Activated T-helper 17 cell treated with anti-CD3 and anti-CD28 coated beads, Interleukin-2, amount 50 U/mL, for 72 hours (primary cell): Measurements from ENCODE around the gene KIF18A. TPM values are rescaled to one million over a fixed set of nuclear protein-coding genes. Genes with fewer than 3 reads are reported as not detected.

Experiments
- ATAC-seq: fragments of 150-1000 bp; cut with Tn5 transposase; replicated peaks from 2 replicates; pipeline ENCODE4 v1.10.0; 2021; ENCODE audit warnings: mild to moderate bottlenecking, moderate library complexity
- H3K27ac Mint-ChIP-seq: one replicate; pipeline ENCODE4 v1.8.0; 2022; ENCODE audit warnings: mixed read lengths
- H3K27me3 Mint-ChIP-seq: one replicate; pipeline ENCODE4 v1.8.0; 2022; ENCODE audit warnings: mixed read lengths
- H3K36me3 Mint-ChIP-seq: one replicate; pipeline ENCODE4 v1.8.0; 2022; ENCODE audit warnings: low read depth, mild to moderate bottlenecking, mixed read lengths
- H3K4me1 Mint-ChIP-seq: one replicate; pipeline ENCODE4 v1.8.0; 2022; ENCODE audit warnings: mixed read lengths
- H3K4me3 Mint-ChIP-seq: one replicate; pipeline ENCODE4 v1.8.0; 2022; ENCODE audit warnings: mild to moderate bottlenecking, mixed read lengths
- H3K9me3 Mint-ChIP-seq: one replicate; pipeline ENCODE4 v1.8.0; 2022; ENCODE audit warnings: mixed read lengths
- total RNA-seq, 2 donors: library from RNA; stranded (reverse); gene quantifications; one replicate each; pipeline ENCODE4 v1.2.3, GENCODE V29; 2022

Gene KIF18A
- total RNA-seq, 2 donors from 2014 or later: 30.3 to 38.1 TPM

- H3K4me1 Mint-ChIP-seq: no peaks in the 10 kb centered on the region
- ATAC-seq: no peak
- no peak overlapping the region for H3K4me3 Mint-ChIP-seq
- H3K9me3 Mint-ChIP-seq: no peaks in the 10 kb centered on the region
- H3K27me3 Mint-ChIP-seq: no peaks in the 10 kb centered on the region
- no peak overlapping the region for H3K27ac Mint-ChIP-seq
- no peaks in the 10 kb centered on the region for H3K36me3 Mint-ChIP-seq
Observed at GRCh38 chr11:28040384-28040783, 67.6 kb downstream of the KIF18A start.

GRCh38 chr11:28038775-28039174, 69.2 kb downstream of the KIF18A start:
- Mint-ChIP-seq H3K9me3 (no peaks in the 10 kb centered on the region), H3K4me3 (no peak overlapping the region), H3K4me1 (no peaks in the 10 kb centered on the region), H3K36me3 (no peaks in the 10 kb centered on the region), H3K27ac (no peak overlapping the region), H3K27me3 (no peaks in the 10 kb centered on the region)
- no peak for ATAC-seq

GRCh38 chr11:28026634-28027290, 81.2 kb downstream of the KIF18A start:
- no peak for ATAC-seq
- Mint-ChIP-seq H3K4me1 (no peaks in the 10 kb centered on the region), H3K9me3 (no peaks in the 10 kb centered on the region), H3K4me3 (no peak overlapping the region), H3K27ac (no peak overlapping the region), H3K27me3 (no peaks in the 10 kb centered on the region), H3K36me3 (peaks cover 8% of the 10 kb centered on the region)

GRCh38 chr11:28017816-28018215, 90.1 kb downstream of the KIF18A start:
- H3K36me3 Mint-ChIP-seq: no peaks in the 10 kb centered on the region
- no peaks in the 10 kb centered on the region for H3K4me1 Mint-ChIP-seq
- H3K27ac Mint-ChIP-seq: no peak overlapping the region
- H3K9me3 Mint-ChIP-seq: no peaks in the 10 kb centered on the region
- no peak overlapping the region for H3K4me3 Mint-ChIP-seq
- H3K27me3 Mint-ChIP-seq: no peaks in the 10 kb centered on the region
- ATAC-seq: no peak

- H3K27me3 Mint-ChIP-seq: no peaks in the 10 kb centered on the region
- H3K27ac Mint-ChIP-seq: no peak overlapping the region
- no peak for ATAC-seq
- no peaks in the 10 kb centered on the region for H3K4me1 Mint-ChIP-seq
- H3K9me3 Mint-ChIP-seq: peaks cover 5% of the 10 kb centered on the region
- no peaks in the 10 kb centered on the region for H3K36me3 Mint-ChIP-seq
- no peak overlapping the region for H3K4me3 Mint-ChIP-seq
Observed at GRCh38 chr11:28011813-28012212, 96.1 kb downstream of the KIF18A start.

- Mint-ChIP-seq H3K9me3 (peaks cover 5% of the 10 kb centered on the region), H3K4me1 (no peaks in the 10 kb centered on the region), H3K27ac (no peak overlapping the region), H3K27me3 (no peaks in the 10 kb centered on the region), H3K36me3 (no peaks in the 10 kb centered on the region), H3K4me3 (no peak overlapping the region)
- no peak for ATAC-seq
Observed at GRCh38 chr11:28009996-28010395, 98.0 kb downstream of the KIF18A start.

GRCh38 chr11:28009388-28009787, 98.6 kb downstream of the KIF18A start:
- Mint-ChIP-seq H3K27me3 (no peaks in the 10 kb centered on the region), H3K4me3 (no peak overlapping the region), H3K9me3 (peaks cover 5% of the 10 kb centered on the region), H3K4me1 (no peaks in the 10 kb centered on the region), H3K36me3 (no peaks in the 10 kb centered on the region), H3K27ac (no peak overlapping the region)
- no peak for ATAC-seq

- Mint-ChIP-seq H3K27me3 (no peaks in the 10 kb centered on the region), H3K27ac (no peak overlapping the region), H3K4me3 (no peak overlapping the region), H3K36me3 (no peaks in the 10 kb centered on the region), H3K4me1 (no peaks in the 10 kb centered on the region), H3K9me3 (peaks cover 14% of the 10 kb centered on the region)
- ATAC-seq: no peak
Observed at GRCh38 chr11:28003615-28004014, 104.3 kb downstream of the KIF18A start.

- Mint-ChIP-seq H3K9me3 (peaks cover 10% of the 10 kb centered on the region), H3K36me3 (no peaks in the 10 kb centered on the region), H3K4me1 (no peaks in the 10 kb centered on the region), H3K27me3 (no peaks in the 10 kb centered on the region), H3K4me3 (no peak overlapping the region), H3K27ac (no peak overlapping the region)
- ATAC-seq: no peak
Observed at GRCh38 chr11:27998552-27998951, 109.4 kb downstream of the KIF18A start.

GRCh38 chr11:27997344-27997743, 110.6 kb downstream of the KIF18A start:
- no peak overlapping the region for H3K27ac Mint-ChIP-seq
- no peak for ATAC-seq
- no peaks in the 10 kb centered on the region for H3K4me1 Mint-ChIP-seq
- no peaks in the 10 kb centered on the region for H3K36me3 Mint-ChIP-seq
- no peak overlapping the region for H3K4me3 Mint-ChIP-seq
- no peaks in the 10 kb centered on the region for H3K27me3 Mint-ChIP-seq
- peaks cover 10% of the 10 kb centered on the region for H3K9me3 Mint-ChIP-seq

GRCh38 chr11:27996066-27996465, 111.9 kb downstream of the KIF18A start:
- Mint-ChIP-seq H3K27me3 (no peaks in the 10 kb centered on the region), H3K36me3 (no peaks in the 10 kb centered on the region), H3K9me3 (peaks cover 4% of the 10 kb centered on the region), H3K4me1 (no peaks in the 10 kb centered on the region), H3K27ac (no peak overlapping the region), H3K4me3 (no peak overlapping the region)
- no peak for ATAC-seq

- no peak overlapping the region for H3K4me3 Mint-ChIP-seq
- peaks cover 3% of the 10 kb centered on the region for H3K9me3 Mint-ChIP-seq
- no peaks in the 10 kb centered on the region for H3K4me1 Mint-ChIP-seq
- no peak for ATAC-seq
- H3K27me3 Mint-ChIP-seq: no peaks in the 10 kb centered on the region
- no peak overlapping the region for H3K27ac Mint-ChIP-seq
- H3K36me3 Mint-ChIP-seq: no peaks in the 10 kb centered on the region
Observed at GRCh38 chr11:27995083-27995482, 112.9 kb downstream of the KIF18A start.

- H3K9me3 Mint-ChIP-seq: no peaks in the 10 kb centered on the region
- no peak for ATAC-seq
- no peaks in the 10 kb centered on the region for H3K36me3 Mint-ChIP-seq
- H3K27ac Mint-ChIP-seq: no peak overlapping the region
- H3K27me3 Mint-ChIP-seq: no peaks in the 10 kb centered on the region
- H3K4me3 Mint-ChIP-seq: no peak overlapping the region
- no peaks in the 10 kb centered on the region for H3K4me1 Mint-ChIP-seq
Observed at GRCh38 chr11:27991736-27992135, 116.2 kb downstream of the KIF18A start.

GRCh38 chr11:27977527-27977926, 130.4 kb downstream of the KIF18A start:
- Mint-ChIP-seq H3K36me3 (no peaks in the 10 kb centered on the region), H3K27me3 (peaks cover 5% of the 10 kb centered on the region), H3K4me3 (no peak overlapping the region), H3K4me1 (no peaks in the 10 kb centered on the region), H3K9me3 (no peaks in the 10 kb centered on the region), H3K27ac (no peak overlapping the region)
- no peak for ATAC-seq

- no peaks in the 10 kb centered on the region for H3K9me3 Mint-ChIP-seq
- no peaks in the 10 kb centered on the region for H3K36me3 Mint-ChIP-seq
- H3K4me3 Mint-ChIP-seq: no peak overlapping the region
- no peak for ATAC-seq
- no peak overlapping the region for H3K27ac Mint-ChIP-seq
- H3K27me3 Mint-ChIP-seq: peaks cover 5% of the 10 kb centered on the region
- no peaks in the 10 kb centered on the region for H3K4me1 Mint-ChIP-seq
Observed at GRCh38 chr11:27977031-27977430, 130.9 kb downstream of the KIF18A start.

- no peak for ATAC-seq
- no peaks in the 10 kb centered on the region for H3K4me1 Mint-ChIP-seq
- no peak overlapping the region for H3K4me3 Mint-ChIP-seq
- H3K36me3 Mint-ChIP-seq: no peaks in the 10 kb centered on the region
- peaks cover 5% of the 10 kb centered on the region for H3K27me3 Mint-ChIP-seq
- H3K9me3 Mint-ChIP-seq: no peaks in the 10 kb centered on the region
- H3K27ac Mint-ChIP-seq: no peak overlapping the region
Observed at GRCh38 chr11:27976262-27976661, 131.7 kb downstream of the KIF18A start.
